ENCODE measurements around the gene KDM5C.

The KDM5C gene

DNA sequence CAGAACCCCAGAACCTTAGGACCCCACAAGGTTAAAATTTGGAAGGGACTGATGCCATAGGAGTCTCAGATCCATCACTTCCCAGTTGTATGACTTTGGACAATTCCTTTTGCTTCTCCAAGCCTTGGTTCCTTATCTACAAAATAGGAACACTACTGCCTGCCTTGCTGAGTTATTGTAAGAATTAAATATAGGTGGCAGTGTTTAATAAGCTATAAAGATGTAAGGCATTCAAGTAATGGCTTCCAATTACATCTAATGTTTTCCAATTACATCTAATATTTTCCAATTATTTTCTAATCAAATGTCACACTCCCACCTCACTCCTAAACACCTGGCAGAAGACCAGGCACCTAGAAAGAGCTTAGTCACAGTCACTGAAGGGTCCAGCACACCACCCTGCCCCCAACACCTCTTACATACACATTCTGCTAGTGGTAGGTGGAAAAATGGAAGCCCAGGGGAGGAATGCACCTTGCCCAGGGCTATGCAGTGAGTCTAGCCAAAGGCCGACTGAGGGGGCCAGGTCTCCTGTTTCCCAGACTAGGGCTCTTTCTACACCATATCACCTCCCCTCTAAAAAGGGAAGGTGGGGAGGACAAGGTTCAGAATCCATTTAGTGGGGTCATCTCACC is 24.5 kb upstream of the KDM5C start:
- DNase-seq = no peak

GRCh38 chrX:53247928-53248327 is 22.9 kb upstream of the KDM5C start:
- DNase-seq = no peak

DNA sequence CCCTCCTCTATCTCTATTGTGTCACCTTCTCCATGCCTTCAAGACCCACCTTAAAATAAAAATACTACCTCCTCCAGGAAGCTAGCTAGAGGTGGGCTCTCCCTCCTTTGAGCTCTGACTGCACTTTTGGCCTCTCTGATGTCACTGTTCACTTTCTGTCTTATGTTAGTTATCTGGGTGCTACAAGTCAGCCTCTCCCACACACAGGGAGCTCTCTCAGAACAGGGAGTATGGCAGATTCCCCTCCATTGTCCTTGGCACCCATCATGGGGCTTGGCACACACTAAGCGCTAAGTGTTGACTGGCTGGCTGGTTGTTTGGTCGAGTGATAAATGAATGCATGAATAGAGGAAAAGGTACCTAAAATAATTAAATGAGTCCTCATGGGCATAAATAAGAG is 21.2 kb upstream of the KDM5C start:
- no peak for DNase-seq

DNA sequence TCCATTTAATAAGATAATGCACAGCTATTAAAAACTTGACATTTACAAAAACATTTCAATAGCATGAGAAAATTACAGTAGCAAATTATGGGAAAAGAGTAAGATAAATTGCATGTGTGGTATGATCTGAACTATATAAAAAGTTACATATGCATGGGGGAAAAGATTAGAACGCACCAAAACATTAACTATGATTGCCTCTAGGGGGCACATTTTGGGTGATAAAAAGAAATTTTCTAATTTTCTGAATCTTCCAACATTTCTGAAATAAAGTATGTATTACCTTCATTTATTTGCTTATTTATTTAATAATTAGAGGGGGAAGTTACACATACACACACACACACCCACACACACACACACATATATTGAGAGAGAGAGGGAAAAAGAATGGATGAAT is 19.6 kb upstream of the KDM5C start:
- no peak for DNase-seq

DNA sequence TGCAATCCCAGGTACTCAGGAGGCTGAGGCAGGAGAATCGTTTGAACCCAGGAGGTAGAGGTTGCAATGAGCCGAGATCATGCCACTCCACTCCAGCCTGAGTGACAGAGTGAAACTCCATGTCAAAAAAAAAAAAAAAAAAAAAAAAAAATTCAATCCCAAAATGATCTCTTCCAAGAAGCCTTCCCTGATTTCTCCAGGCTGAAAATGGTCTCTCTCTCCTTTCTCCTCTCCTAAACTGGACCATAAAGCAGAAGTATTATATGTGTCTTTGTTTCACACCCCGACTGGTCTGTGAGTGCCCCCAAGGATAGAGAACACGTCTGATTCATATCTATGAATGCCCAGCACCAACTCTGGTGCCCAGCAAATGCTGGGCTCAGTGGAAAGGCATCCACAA is 17.3 kb upstream of the KDM5C start:
- no peak for DNase-seq

- DNase-seq = no peak
Observed at GRCh38 chrX:53241558-53241957, 16.6 kb upstream of the KDM5C start.

DNA sequence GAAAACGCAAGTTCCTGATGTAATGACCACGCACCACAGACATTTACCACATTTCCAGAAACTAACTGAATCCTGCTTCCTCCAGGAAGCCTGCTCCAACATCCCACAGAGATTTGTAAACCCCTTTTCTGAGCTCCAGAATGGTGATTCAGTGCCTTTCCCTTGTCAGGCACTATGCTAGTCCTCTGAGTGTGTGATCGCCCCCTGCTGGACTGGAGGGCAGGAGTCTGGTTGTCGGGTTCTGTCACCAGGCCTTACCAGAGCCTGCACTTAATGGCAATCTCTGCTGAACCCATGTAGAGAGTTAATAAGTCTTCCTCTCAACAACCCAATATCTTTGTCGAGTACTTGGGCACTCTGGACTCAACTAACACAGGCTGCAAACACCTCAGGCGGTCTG is 14.5 kb upstream of the KDM5C start:
- no peak for DNase-seq

- DNase-seq = no peak
Observed at GRCh38 chrX:53237056-53237455, 12.0 kb upstream of the KDM5C start.

- DNase-seq = no peak
Observed at GRCh38 chrX:53236025-53236679, 11.1 kb upstream of the KDM5C start.

- DNase-seq = no peak
Observed at GRCh38 chrX:53235566-53235965, 10.6 kb upstream of the KDM5C start.

DNA sequence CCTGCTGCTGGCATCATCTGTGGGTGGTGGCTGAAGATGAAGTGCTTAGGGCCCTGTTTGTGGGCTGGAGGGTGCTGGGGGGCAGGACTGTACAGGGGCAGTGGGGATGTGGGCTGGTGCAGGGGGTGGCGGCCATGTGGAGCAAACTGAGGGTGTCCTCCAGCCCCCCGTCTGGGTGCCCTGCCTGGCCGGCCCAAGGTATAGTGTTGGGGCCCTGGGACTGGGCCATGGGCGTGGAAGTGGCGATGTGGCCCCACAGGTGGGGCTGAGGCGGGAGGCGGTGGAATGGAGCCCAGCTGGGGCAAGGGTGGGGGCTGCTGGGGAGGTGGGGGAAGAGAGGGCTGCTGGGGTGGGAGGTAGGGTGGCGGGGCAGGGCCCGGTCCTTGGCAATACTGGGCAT is 9.5 kb upstream of the KDM5C start:
- no peak for DNase-seq

GRCh38 chrX:53233536-53233935 is 8.5 kb upstream of the KDM5C start:
- DNase-seq = no peak

DNA sequence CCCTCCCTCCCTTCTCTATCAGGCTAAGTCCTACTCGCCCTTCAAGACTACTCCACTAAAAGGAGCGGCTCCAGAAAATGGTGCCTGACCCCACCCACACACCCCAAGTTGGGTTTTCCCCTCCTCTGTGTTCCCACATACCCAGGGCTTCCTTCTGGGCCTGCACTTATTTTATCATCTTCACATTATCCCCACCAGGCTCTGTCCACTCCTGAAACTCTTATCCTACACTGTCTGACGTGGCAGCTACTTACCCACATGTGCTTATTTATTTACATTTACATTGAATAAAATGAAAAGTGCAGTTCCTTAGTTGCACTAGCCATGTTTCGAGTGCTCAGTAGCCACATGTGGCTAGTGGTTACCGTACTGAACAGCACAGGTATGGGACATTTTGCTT is 5.1 kb upstream of the KDM5C start:
- DNase-seq = no peak

- DNase-seq = no peak
Observed at GRCh38 chrX:53227224-53227765, 2.3 kb upstream of the KDM5C start.

- DNase-seq = no peak
Observed at GRCh38 chrX:53223955-53224859, 800 bp downstream of the KDM5C start.

- no peak for DNase-seq
Observed at GRCh38 chrX:53223068-53223693, 1.8 kb downstream of the KDM5C start.

- no peak for DNase-seq
Observed at GRCh38 chrX:53211391-53211978, 13.5 kb downstream of the KDM5C start.

DNA sequence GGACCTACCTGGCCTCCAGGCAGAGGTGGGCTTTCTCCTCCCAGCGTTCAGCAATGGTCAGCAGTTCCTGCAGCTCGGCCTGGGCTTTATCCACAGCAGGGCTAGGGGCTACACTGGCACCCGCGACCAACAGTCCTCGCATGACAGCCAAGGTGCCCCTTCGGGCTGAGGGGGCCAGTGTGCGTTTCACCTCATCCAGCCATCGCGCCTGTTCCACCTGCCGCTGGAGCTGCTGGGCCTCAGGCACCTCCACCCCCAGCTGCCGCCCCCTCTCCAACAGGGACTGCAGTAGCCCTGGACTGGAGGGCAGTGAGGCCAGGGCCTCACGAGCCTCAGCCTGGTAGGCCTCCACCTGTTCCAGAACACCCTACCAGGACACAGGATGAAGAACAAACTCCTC is 28.3 kb downstream of the KDM5C start:
- no peak for DNase-seq

- no peak for DNase-seq
Observed at GRCh38 chrX:53195401-53195800, 29.6 kb downstream of the KDM5C start.

- no peak for DNase-seq
Observed at GRCh38 chrX:53194308-53194707, 30.7 kb downstream of the KDM5C start.

DNA sequence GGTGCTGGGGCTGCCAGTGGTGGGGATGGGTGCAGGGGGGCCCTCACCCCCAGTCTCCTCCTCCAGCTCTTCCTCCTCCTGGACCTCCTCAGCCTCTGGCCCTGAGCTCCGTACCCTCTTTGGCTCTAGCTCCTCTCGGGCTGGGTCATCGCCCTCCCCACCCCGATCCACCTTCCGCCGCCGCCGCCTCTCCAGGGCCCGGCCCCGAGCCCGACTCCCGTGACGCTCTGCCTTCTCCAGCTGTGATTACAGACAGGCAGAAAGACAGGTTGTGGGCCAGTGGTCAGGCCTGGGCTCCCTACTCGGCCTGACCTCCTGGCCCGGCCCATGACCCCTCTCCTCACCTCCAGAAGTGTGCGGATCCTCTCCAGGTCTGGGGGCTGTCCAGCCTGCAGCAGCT is 31.9 kb downstream of the KDM5C start:
- no peak for DNase-seq

DNA sequence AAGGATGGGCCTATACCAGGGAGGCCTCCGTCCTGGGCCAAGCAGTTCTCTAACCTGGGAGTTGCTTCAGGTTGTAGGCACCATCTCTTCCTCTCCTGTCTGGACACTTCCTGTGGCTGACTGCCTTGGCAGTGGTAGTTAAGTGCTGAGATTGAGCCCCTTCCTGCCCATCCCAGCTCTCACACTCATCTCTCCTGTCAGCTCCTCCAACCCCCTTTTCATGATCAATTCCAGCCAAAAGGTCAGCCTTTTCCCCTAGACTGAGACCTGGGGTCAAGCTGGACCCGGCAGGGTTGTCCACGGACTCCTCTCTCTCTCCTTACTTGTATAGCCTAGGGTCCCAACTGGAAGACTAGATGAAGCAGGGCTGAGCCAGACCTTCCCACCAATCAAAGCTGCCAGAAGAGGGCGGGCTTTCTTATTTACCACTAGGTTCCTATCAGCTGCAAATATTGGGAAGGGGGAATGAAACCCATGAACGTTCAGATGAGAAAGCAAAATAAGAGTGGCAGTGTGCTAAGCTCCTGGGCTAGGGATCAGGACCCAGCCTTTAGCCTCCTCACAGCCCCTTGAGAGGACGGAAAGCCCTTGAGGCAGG is 34.5 kb downstream of the KDM5C start:
- DNase-seq = no peak
